NCI-H748 treated with DMSO at 0.1 percent for 48 hours (cell line): ENCODE results near the gene PLA2G4B.

Experiments
- DNase-seq: peaks from one replicate; lab custom pipeline; 2025; lab: John Stamatoyannopoulos, UW

The PLA2G4B gene, protein sequence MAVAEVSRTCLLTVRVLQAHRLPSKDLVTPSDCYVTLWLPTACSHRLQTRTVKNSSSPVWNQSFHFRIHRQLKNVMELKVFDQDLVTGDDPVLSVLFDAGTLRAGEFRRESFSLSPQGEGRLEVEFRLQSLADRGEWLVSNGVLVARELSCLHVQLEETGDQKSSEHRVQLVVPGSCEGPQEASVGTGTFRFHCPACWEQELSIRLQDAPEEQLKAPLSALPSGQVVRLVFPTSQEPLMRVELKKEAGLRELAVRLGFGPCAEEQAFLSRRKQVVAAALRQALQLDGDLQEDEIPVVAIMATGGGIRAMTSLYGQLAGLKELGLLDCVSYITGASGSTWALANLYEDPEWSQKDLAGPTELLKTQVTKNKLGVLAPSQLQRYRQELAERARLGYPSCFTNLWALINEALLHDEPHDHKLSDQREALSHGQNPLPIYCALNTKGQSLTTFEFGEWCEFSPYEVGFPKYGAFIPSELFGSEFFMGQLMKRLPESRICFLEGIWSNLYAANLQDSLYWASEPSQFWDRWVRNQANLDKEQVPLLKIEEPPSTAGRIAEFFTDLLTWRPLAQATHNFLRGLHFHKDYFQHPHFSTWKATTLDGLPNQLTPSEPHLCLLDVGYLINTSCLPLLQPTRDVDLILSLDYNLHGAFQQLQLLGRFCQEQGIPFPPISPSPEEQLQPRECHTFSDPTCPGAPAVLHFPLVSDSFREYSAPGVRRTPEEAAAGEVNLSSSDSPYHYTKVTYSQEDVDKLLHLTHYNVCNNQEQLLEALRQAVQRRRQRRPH

DNA sequence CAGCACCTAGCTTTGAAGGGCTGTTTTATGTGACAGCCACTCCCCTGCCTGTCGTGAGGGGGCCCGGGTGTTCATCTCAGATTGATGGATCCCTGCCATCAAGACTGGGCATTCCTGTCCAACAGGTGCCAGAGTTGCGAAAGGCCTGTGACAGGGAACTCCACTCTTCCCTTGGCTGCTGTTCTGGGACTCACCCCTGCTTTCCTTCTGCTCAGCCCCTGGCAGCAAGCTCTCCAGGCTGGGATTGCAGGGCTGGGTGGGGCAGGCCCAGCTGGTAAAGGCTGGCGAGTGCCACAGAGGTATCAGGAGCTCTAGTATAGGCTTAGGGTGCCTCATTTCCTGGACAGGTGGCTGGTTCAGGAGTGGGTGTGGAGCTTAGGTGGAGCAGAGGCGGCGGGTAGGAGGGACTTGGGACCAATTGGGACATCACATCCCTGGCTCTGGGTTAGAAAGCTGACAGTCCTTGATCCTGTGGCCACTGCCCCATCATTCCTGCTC lies at the start of gene PLA2G4B:
Gene PLA2G4B (plus strand): TSS at position 448 of the 498 bp plus-strand sequence. CDS start 67 bp downstream, outside the sequence.
- no peak for DNase-seq

DNA sequence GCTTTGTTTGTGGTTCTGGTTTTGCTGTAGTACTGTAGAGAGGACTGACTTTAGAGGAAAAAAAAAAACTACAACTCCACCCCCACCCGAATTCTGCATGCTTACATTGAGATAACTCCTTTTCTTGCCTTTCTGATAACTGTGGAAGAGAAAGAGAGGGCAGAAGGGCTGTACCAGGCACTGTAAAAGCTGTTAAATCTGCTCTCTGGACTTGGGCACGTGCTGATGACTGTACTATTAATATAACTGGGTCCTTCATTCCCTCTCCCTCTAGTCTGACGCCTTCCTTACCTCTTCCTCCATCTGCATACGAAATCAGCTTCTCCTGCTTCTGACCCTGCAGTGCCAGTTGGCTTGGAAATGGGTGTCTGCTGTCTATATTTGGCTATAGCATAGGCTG lies 49.4 kb upstream of the PLA2G4B start:
- no peak for DNase-seq

DNA sequence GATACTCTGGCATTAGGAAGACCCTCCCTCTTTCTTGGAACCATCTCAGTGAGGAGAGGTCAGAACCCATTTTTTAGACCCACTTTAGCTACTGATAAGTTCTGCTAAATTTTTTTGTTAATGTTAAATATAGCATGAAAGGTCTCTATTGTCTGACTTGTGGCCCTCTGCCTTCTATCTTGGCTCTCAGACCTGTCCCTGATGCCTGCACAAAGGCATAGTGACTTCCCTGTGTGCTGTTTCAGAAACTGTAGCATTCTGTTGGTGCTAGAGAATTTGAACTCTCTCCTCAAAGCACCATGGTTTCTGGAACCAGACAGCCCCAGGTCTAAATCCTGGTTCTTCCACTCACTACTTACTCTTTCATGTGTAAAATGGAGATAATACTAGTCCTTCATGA lies 49.0 kb upstream of the PLA2G4B start:
- no peak for DNase-seq

DNA sequence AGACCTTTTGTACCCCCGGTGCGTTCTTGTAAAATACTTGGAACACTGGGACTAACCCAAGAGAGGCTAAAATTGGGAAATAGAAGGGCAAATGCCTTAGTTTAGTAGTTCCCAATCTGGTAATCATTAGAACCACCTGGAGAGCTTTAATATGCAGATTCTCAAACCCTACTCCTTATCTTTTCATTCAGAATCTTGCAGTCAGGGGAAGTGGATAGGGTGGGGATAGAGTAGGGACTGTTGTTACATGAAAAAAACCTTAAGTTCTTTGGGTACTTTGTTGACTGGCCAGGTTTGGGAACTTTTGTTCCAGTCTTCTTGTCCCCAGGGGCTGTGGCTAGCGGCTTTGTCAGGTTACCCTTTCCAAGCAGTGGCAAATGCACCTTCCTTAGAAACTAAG lies 48.5 kb upstream of the PLA2G4B start:
- no peak for DNase-seq

DNA sequence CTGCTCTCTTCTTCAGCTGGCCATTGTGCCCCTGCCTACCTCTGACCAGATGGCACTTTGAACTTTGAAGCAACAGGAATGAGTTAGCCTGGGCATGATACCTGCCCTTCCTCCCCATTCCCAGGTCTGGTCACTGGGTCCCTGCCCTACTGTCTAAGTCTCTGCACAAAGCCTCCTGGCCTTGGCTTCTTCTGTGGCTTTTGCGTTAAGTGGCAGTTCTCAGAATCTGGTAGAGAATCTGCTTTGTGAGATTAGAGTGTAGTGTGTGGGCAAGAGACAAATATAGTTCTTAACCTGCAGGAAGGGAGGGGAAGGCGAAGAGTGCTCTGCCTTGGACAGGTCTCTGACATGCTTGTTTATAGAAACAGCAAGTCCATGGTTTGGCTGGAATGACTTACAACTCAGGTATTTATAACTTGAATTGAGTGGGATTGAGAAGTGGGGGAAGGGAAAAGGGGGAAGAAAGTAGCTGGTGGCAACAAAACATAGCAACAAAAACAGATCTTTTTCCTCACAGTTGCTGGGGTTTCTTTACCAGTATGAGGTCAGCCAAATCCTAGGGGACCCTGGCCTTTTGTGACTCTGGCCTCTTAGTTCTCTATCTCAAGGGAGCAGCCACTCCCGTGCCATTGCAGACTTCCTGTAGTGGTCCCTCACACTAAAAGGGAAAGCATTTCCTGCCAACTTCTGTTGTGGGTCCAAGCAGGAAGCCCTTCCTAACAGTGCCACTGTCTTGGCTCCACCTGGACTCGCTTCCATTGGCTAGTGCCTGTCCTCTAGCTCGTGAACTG lies 47.7 kb upstream of the PLA2G4B start:
- no peak for DNase-seq

DNA sequence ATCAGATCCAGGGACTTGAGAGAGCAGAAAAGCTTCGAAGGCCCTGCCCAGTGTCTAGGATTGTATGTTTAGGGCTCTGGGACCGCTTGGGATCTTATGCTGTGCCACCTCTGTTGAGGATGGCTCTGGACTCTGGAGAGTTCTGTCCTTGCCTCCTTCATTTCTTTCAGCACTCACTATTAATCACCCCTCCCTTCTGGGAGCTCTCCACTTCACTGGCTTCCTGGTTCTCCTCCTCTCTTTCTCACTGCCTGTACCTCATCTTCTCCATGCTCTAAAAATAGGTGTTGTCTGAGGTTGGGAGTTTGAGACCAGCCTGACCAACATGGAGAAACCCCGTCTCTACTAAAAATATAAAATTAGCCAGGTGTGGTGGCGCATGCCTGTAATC lies 47.1 kb upstream of the PLA2G4B start:
- DNase-seq: no peak

DNA sequence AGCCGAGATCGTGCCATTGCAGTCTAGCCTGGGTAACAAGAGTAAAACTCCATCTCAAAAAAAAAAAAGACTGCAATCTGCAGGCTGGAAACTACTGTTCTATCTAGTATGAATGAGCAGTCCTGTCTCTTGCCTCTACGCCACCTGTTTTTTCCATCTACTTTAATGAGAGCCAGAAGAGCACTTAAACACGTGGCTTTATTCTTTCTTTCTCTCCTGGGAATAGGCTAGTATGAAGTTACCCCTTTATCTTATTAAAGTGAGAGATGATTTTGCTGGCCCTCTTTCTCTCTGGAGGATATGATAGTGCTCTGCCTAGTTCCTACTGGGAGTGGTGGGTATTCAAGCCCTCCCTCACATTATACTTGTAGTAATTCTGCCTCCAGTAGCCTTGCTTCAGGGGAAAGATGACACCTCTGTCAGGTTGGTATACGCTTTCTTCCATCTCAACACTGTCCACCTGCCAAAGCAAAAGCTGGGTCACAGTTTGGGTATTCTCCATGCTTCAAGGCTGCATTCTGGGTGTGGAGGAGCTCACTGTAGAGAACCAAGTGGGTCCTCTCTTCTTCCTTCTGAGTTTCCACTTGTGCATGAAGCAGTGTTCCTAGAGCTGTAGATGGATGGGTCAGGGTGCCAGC lies 46.5 kb upstream of the PLA2G4B start:
- no peak for DNase-seq

DNA sequence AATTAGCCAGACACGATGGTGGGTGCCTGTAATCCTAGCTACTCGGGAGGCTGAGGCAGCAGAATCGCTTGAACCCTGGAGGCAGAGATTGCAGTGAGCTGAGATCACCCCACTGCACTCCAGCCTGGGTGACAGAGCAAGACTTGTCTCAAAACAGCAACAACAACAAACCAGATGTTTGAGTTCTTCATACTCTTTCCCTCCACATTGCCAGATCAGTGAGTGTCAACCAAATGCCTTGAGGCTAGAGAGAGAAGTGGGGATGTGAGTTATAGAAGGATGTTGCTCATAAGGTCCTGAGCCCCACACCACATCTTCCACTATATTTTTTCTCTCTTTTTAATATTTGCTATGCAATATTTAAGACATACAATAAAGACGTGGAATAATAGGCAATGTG lies 44.6 kb upstream of the PLA2G4B start:
- DNase-seq: no peak

DNA sequence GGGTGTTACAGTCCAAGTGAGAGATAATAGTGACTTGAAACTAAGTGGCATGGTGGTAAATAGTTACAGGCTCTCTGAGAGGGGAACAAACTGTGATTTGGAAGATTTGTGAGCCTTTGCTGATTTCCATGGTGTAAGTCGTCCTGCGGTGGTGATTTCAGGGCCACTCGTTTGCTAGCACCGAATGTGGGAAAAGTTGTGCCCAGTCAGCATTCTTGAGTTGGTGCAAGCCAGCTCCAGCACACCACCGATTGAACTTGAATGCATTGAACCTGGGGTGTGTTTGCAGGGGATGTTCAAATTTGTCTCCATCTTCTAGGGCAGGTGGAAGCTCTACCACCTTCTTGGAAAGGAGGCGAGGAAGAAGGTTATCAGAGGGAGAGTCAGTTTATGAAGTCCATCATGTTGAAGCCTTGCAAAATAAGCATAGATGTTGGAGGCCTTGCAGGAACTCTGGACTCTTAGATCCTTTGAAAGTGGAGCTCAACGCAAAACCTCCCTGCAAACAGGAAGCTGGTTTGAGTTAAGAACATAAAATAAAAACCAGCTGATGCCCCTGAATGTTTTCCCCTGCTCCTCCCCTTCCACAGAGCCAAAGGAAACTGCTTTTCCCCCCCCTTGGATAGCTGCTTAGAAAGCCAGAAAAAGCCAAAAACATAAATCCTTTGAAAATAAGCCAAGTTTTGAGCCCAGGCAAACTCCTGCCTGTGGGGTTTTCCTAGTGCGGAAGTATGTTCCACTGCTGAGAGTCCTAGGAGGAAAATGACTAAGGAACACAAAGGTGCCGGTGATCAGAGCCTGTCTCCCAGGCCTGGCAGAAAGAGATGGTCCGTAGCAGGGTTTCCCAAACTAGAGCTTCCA lies 42.4 kb upstream of the PLA2G4B start:
- DNase-seq: no peak

DNA sequence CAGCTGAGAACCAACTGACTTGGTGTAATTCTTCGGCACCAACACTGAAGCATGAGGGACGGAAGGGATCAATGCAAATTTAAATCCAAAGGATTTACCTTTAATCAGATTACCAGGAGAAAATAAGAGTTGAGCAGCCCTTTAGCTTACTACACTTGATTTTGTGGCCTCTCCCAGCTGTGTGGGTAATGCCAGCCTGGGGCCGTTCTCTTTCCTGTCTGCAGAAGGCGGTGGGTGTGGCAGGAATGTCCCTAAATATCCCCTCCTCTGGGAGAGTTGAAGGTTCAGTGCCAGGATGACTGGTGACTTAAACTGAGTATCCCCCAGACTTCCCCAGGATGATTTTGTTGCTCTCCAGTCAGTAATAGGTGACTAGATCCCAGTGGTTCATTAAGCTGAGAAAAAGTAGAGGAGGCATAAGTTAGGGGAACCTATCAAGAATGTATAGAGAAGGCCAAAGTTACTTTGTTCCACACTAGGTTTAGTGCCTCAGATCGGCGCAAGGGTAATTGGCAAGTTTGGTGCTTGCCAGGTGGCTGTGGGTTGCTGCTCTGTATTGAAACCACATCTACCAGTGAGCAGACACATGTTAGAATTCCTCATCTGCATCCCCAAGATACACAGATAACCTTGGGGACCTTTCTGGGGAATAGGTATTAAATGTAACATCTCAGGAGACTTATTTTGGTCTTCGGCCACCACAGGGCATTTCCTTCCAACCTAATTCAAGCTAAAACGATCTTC lies 41.3 kb upstream of the PLA2G4B start:
- DNase-seq: no peak

DNA sequence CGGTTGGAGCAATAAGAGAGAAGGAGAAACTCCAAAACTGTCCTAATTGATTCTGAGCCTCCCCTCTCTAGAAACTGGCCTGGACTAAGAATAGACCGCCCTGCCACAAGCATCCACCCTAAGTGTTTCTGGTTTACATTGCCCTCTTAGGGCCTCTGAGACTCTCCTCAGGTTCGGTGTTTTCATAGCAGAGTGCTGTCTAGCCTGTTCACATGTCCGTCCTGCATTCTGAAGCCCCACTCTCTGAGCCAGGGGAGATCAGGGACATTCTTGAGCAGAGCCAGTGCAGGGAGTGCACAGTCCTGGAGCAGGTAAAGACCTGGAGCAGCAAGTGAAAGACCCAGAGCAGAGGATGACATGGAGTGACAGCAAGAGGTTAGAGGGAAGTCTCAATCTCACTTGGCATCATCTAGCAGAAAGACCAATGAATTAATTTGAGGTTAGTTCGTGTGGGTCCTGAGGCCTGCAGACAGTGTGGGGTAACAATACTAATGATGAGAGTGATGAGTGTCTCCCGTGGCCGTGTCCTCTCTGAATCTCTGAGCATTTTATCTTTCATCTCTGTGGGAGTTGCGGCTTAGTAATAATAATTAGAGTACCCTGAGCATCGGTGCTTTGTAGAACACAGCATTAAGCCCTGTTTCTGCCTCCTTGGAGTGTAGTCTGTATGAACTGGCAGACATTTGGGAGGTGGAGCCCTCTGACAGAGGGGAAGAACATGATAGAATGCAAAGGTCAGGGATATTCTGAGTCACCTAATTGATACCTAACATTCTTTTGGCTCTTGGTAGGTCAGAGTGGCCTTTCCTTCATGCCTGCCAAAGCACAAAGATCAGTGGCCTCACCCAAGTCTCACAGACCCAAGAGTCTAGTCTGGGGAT lies 39.8 kb upstream of the PLA2G4B start:
- no peak for DNase-seq

DNA sequence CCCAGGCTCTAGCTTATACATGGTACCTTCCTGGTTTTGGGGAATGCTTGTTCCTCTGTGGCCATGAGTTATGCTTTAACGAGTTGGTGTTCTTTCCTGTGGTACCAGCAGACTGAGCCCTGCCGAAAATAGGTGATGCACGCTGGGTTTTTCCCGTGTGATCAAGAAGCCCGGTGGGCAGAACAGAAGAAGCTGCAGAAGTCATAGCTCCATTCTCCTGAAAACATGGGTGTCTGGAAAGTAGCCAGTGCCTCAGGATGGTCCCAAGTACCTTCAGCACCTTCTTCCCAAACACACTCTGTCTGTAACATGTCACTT lies 39.2 kb upstream of the PLA2G4B start:
- DNase-seq: no peak

DNA sequence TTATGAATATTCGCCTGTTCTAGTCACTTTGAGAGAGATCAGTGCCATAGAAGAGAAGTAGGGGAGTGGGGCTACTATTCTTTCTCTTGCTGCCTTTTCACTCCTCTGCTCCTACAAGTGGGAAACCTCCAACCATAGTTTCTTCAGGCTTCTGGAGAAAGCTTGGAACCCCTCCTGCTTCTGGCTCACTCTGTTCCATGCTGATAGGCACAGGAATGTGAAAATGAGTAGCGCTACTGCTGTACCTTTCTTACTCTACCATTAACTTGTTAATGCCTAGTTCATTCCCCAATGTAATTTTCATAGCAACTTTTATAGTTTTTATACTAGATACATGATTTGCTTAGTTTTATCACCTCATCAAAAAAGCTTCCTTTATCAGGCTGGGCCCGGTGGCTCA lies 37.5 kb upstream of the PLA2G4B start:
- DNase-seq: no peak

DNA sequence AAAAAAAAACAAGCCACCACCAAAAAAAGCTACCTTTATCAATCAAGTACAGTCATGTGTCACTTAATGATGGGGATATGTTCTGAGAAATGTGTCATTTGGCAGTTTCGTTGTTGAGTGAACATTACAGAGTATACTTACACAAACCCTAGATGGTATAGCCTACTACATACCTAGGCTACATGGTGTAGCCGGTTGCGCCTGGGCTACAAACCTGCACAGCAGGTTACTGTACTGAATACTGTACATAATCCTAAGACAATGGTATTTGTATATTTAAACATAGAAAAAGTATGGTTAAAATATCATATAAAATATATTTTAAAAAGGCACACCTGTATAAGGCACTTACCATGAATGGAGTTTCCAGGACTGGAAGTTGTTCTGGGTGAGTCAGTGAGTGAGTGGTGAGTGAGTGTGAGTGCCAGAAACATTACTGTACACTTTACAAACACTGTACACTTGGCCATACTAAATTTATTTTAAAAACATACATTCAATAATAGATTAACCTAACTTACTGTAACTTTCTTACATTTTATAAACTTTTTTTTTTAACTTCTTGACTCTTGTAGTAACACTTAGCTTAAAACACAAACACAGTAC lies 36.7 kb upstream of the PLA2G4B start:
- no peak for DNase-seq

DNA sequence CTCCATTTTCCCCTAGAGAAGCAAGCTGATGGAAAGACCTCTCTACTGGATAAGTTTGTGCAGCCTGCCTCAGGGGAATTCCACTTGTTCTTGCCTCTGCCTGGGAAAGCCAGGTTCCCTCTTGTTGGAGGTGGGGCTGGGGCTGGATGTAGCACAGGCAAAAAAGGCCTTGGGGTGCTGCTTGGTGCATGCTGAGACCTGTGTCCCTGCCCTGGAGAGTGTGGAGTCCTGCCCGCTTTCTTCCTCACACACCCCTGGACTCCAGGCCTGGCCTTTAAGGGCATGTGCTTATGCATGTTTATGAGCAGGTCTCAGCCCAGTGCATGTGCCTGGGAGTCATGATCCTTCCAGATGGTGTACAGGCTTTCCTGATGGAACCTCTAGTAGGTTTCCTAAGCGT lies 34.3 kb upstream of the PLA2G4B start:
- no peak for DNase-seq

DNA sequence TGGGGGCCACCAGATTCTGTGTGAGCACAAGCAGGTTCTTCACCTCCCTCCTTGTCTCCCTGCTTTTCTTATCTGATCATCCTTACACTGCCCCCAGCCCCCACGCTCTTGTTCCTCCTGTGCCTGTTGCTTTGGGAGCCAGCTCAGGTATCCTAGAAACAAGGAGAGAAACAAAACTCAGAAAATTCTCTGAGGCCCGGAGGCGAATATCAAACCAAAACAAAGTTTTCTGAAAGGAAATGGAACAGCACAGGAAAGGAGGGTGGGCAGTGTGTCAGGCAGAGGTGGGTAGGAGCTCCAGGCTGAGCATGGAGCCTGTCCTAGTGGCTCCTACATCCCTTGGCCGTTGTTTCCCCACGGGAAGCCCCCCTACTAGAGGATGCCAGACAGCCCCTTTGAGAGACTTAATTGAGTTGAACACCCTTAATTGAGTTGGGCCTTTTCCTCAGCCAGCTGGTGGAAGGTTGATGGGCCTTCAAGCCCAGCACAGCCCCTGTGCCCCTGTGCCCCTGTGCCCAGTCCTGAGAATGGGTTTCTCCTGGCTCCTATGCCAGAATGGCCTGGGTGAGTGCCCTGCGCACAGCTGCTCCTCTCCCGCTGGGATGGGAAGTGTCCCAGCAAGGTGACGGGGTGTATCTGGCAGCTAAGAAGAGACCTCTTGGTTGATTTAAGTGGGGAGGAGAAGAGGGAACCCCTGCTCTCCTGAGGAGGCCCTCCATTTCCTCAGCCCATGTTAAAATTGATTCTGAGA lies 33.6 kb upstream of the PLA2G4B start:
- no peak for DNase-seq

DNA sequence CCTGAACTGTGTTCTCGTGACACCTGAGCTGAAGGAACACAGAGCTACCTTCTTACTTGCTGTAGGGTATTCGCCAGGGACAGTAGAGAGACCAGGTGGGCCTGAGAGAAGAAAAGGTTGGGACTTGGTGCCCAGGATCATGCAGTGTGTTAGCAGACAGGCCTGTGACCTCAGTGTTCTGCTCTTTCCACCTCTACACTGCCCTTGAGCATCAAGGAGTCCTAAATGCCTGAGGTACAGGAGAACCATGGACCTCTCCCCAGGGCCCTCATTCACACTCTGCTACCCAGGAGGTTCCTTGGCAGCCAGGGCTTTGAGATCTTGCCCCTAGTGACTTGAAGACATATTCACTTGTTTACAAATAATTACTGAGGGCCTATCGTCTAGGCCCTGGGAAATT lies 32.9 kb upstream of the PLA2G4B start:
- no peak for DNase-seq
